Ovary (tissue), 3 donors: ENCODE results near the gene NOL3.

Experiments used
- POLR2A ChIP-seq: fragments of 450-650 bp; IDR thresholded peaks from one replicate; pipeline ENCODE4 v1.6.1; 2017; ENCODE audit warnings: antibody characterized with exemption, mild to moderate bottlenecking, moderate library complexity
- TF ChIP-seq, protein P1 (sequence below), 3 donors: fragments of 450-650 bp in 2 of 3; fragments of 200-600 bp in 1 of 3; IDR thresholded peaks; one replicate each; pipeline versions ENCODE4 v1.5.1 to v1.8.0; 2016 to 2022; ENCODE audit warnings: antibody characterized with exemption in 3 of 3, mild to moderate bottlenecking in 1 of 3
- donor health status: DM: no; HTN: no; CAD: no.

DNA sequence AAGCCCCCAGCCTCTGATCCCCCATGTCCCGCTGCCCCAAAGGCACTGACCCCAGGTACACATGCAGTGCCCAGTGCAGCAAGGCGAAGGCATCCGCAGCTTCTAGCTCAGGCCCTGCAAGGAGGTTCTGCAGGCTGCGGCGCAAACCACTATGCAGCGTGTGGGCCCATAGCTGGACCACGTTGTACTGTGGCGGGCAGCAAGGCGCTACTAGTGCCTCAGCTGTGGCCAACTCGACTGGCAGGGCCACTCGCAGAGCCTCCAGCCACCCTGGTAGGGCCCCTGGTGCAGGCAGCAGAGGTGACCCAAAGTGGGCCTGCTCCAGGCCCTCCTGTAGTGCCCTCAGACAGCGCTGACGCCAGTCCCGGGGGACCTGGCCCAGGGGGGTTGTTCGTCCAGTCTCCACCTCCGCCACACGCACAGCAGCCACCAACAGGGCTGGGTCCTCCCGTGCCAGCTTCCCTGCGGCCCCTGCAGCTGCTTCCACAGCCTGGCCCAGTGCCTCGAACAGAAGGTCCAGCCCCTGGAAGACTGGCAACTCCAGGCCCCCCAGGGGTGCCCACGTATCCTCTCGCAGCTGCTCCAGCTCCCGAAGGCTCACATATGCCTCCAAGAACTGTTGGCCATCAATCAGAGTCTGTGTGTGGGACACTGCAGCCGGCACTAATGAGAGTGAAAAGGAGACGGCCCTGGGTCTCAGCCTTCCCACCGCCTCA, 17.0 kb downstream of the NOL3 start:
- TF ChIP-seq, protein P1, sequence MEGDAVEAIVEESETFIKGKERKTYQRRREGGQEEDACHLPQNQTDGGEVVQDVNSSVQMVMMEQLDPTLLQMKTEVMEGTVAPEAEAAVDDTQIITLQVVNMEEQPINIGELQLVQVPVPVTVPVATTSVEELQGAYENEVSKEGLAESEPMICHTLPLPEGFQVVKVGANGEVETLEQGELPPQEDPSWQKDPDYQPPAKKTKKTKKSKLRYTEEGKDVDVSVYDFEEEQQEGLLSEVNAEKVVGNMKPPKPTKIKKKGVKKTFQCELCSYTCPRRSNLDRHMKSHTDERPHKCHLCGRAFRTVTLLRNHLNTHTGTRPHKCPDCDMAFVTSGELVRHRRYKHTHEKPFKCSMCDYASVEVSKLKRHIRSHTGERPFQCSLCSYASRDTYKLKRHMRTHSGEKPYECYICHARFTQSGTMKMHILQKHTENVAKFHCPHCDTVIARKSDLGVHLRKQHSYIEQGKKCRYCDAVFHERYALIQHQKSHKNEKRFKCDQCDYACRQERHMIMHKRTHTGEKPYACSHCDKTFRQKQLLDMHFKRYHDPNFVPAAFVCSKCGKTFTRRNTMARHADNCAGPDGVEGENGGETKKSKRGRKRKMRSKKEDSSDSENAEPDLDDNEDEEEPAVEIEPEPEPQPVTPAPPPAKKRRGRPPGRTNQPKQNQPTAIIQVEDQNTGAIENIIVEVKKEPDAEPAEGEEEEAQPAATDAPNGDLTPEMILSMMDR (IDR thresholded peaks at IDR 0.05) = peak in 1 of 3 donors; percentile 6
- TF ChIP-seq POLR2A = no peak
